Coronary artery (tissue), 2 donors: ENCODE results near the gene P3H2.
"Not testable (repeated sequence)": the region's sequence is repeated elsewhere in the genome, so short reads cannot be mapped to it uniquely, and the experiment has no call there.

Source experiments
- DNase-seq: peaks from one replicate; pipeline ENCODE4 v3.0.0-alpha.2; 2017; ENCODE audit warnings: low spot score
- H3K27ac ChIP-seq, 2 donors: fragments of 200-600 bp; sonication (generic); one replicate each; pipeline ENCODE4 v1.5.1; 2016 to 2019
- H3K4me3 ChIP-seq: fragments of 200-600 bp; sonication (generic); 2 replicates; pipeline ENCODE4 v1.5.1; 2016; ENCODE audit warnings: mild to moderate bottlenecking, moderate library complexity
- TF ChIP-seq, protein P1 (sequence below): fragments of 200-600 bp; sonication (generic); IDR thresholded peaks from one replicate; pipeline ENCODE4 v1.5.1; 2019; ENCODE audit warnings: antibody characterized with exemption

Gene P3H2

DNA sequence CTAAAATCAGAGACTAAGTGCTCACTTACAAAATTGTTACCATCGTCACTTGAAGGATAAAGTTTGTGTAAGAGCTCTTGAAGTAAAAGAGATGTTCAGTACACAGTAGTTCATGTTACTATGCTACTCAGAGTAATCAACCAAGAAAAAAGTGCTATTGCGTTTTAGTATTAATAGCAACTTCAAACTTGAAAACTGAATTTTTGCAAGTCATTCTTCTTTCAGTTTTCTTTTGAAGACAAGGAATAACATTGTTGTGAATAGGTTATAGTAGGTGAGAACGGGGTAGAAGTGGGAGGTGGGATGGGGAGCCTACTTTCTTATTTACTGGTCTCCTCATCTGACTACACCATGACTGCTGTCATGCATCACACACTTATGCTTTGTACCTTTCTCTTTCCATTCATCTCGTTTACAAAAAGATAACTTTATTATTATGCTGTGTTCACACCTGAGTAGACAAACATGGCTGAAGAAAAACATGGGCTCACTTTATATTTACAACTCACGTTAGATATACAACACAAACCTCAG is 39.3 kb upstream of the P3H2 start:
- H3K4me3 ChIP-seq, result no peak overlapping the region
- no peak overlapping the region for H3K27ac ChIP-seq
- no peak for DNase-seq
- TF ChIP-seq, protein P1, sequence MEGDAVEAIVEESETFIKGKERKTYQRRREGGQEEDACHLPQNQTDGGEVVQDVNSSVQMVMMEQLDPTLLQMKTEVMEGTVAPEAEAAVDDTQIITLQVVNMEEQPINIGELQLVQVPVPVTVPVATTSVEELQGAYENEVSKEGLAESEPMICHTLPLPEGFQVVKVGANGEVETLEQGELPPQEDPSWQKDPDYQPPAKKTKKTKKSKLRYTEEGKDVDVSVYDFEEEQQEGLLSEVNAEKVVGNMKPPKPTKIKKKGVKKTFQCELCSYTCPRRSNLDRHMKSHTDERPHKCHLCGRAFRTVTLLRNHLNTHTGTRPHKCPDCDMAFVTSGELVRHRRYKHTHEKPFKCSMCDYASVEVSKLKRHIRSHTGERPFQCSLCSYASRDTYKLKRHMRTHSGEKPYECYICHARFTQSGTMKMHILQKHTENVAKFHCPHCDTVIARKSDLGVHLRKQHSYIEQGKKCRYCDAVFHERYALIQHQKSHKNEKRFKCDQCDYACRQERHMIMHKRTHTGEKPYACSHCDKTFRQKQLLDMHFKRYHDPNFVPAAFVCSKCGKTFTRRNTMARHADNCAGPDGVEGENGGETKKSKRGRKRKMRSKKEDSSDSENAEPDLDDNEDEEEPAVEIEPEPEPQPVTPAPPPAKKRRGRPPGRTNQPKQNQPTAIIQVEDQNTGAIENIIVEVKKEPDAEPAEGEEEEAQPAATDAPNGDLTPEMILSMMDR, result no peak

DNA sequence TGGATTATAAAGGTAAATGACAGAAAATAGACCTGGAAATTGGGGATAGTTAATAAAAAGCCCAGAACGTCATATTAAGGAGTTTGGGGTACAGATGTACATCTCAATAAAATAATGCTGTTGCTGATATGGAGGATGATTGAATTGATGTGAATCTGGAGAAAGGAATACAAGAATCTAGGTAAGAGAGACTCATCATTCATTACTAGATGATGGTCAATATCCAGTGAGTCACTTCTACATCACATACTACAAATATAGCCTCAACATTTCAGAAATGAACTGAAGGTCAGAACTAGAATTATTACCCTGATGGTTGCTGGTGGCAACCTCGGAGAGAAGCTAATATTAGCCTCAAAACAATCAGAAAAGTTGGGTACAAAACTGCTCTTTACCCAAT is 37.6 kb upstream of the P3H2 start:
- DNase-seq, result no peak
- TF ChIP-seq, protein P1, result no peak
- no peak overlapping the region for H3K4me3 ChIP-seq
- H3K27ac ChIP-seq, result no peak overlapping the region

DNA sequence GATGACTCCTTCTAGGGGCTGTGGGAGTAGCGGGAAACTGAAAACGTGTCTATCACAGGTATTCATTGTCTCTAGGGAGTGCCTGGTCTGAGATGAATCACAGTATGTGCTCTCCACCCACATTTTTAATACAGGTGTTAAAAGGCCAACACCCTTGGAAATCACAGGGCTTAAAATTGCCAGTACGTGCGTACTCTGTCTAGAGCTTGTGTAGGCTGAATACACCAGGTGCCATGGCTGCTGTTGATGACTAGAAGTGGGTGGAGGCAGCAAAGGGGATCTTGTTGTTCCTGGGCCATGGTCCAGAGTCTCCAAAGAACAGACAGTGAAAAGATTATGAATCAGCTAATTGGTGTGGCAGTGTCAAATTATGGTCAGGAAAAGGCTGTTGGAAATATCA is 35.1 kb upstream of the P3H2 start:
- no peak for DNase-seq
- H3K4me3 ChIP-seq, result no peak overlapping the region
- H3K27ac ChIP-seq, result no peak overlapping the region
- TF ChIP-seq, protein P1, result no peak

DNA sequence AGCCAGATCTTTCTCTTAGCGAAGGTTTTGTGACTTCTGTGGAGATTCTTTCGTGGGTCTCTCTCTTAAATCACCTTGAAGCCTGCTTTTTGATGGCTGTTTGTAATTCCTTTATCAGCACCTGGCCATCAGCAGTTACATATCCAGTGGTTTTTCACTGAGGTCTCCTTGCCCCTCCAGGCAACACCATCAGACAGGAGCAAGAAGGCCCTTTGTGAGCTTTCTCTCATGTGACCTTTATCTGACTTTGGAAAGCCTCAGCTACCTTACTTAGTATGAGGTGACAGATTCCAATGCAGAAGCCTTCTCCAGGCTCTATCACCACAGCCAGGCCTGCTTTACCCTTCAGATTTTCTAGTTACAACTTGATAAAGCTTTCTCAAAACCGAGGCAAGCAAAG is 30.0 kb upstream of the P3H2 start:
- TF ChIP-seq, protein P1, result no peak
- Histone ChIP-seq H3K4me3 (no peak overlapping the region), H3K27ac (no peak overlapping the region)
- no peak for DNase-seq

DNA sequence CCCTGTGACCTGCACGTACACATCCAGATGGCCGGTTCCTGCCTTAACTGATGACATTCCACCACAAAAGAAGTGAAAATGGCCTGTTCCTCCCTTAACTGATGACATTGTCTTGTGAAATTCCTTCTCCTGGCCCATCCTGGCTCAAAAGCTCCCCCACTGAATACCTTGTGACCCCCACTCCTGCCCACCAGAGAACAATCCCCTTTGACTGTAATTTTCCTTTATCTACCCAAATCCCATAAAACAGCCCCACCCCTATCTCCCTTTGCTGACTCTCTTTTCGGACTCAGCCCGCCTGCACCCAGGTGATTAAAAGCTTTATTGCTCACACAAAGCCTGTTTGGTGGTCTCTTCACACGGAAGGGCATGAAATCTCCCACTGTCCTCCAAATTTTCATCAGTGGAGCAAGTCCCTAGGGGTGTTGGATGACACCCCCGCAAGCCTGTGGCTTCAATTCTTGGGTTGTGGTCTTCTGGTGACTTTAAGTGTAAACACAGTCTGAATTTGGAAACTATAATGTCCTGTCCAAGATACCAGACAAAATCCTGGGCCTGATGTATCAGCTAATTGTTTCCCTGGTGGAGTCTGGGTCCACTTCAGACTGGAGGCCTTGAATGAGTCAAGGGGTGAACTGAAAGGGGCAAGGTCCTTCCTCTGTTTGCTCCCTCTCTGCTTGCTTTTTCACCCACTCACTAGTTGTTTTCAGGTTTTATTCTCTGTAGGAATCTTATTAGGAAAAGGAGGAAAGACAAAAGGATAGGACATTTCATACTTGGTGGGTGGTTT is 29.3 kb upstream of the P3H2 start:
- H3K27ac ChIP-seq, DNase-seq, H3K4me3 ChIP-seq: not testable (repeated sequence)

DNA sequence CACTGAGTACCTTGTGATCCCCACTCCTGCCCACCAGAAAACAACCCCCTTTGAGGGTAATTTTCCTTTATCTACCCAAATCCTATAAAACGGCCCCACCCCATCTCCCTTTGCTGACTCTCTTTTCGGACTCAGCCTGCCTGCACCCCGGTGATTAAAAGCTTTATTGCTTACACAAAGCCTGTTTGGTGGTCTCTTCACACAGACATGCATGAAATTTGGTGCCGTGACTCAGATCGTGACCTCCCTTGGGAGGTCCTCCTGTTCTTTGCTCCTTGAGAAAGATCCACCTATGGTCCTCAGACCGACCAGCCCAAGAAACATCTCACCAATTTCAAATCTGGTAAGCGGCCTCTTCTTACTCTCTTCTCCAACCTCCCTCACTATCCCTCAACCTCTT is 24.1 kb upstream of the P3H2 start:
- not testable (repeated sequence) for DNase-seq, H3K4me3 ChIP-seq, H3K27ac ChIP-seq

DNA sequence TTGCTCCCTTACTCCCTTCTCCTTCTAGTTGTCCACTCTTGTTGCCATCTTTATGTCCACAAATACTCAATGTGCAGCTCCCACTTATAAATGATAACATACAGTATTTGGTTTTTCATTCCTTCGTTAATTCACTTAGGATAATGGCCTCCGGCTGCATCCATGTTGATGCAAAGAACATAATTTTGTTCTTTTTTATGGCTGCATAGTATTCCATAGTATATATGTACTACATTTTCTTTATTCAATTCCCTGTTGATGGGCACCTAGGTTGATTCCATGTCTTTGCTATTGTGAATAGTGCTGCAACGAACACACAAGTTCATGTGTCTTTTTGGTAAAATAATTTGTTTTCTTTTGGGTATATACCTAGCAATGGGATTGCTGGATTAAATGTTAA is 21.3 kb upstream of the P3H2 start:
- H3K27ac ChIP-seq, result no peak overlapping the region
- no peak overlapping the region for H3K4me3 ChIP-seq
- DNase-seq, result no peak
- TF ChIP-seq, protein P1, result no peak

DNA sequence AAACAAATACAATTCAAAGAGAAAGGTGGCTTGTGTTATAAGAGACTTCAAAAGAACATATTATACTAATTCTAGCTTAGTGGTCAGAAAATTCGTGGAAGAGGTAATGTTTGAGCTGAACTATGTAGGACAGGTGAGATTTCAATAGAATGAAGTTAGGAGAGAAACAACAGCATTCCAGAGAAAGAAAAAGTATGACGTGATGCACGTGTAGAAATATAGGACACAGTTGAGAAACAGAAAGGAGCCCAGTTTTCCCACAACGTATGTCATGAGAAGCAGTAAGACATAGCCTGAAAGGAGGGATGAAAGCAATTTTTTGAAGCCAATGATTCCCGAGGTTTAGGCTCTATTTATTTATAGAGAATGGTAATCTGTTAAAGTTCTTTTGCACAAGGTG is 18.7 kb upstream of the P3H2 start:
- no peak for DNase-seq
- no peak overlapping the region for H3K27ac ChIP-seq
- TF ChIP-seq, protein P1, result no peak
- H3K4me3 ChIP-seq, result no peak overlapping the region
